ENCODE results near the gene LAMA5.

DNA sequence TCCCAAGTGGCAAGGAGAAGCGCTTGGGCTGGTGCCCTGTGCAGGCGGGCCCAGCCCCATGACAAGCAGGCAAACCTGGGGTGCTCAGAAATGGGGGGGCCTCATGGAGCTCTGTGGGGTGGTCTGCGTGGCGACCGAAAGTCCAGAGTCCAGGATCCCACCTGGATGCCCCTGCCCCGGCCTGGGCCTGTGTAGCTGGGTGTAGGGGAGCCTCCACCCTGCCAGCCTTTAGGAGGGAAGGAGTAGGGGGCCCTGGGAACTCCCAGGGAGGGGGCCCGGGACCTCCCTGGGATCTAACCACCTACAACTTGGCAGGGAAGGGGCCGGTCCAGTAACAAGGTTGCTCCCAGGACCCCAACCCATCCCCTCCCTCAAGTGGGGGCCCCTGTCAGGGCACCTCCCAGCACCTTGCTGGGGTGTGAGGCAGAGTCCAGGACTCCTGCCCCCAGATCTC, 4.5 kb upstream of the LAMA5 start:
- TF ChIP-seq, protein P1, sequence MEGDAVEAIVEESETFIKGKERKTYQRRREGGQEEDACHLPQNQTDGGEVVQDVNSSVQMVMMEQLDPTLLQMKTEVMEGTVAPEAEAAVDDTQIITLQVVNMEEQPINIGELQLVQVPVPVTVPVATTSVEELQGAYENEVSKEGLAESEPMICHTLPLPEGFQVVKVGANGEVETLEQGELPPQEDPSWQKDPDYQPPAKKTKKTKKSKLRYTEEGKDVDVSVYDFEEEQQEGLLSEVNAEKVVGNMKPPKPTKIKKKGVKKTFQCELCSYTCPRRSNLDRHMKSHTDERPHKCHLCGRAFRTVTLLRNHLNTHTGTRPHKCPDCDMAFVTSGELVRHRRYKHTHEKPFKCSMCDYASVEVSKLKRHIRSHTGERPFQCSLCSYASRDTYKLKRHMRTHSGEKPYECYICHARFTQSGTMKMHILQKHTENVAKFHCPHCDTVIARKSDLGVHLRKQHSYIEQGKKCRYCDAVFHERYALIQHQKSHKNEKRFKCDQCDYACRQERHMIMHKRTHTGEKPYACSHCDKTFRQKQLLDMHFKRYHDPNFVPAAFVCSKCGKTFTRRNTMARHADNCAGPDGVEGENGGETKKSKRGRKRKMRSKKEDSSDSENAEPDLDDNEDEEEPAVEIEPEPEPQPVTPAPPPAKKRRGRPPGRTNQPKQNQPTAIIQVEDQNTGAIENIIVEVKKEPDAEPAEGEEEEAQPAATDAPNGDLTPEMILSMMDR (IDR thresholded peaks at IDR 0.05), result no peak
- no peak for TF ChIP-seq POLR2A (IDR thresholded peaks at IDR 0.05)

Data from right lobe of liver (tissue), 4 donors.